GM21786 (cell line): ENCODE measurements around the gene TET2.
"Not testable (repeated sequence)": the region's sequence is repeated elsewhere in the genome, so short reads cannot be mapped to it uniquely, and the experiment has no call there.

Experiments
- ATAC-seq: cut with Tn5 transposase; IDR thresholded peaks from one replicate; pipeline ENCODE4 v1.9.1; 2021; ENCODE audit not compliant: unreplicated experiment

TET2 gene

GRCh38 chr4:105283501-105283900, 136.8 kb downstream of the TET2 start:
- no peak for ATAC-seq

GRCh38 chr4:105288121-105288520, 141.4 kb downstream of the TET2 start:
- no peak for ATAC-seq

- ATAC-seq, result no peak
Observed at GRCh38 chr4:105291925-105292324, 145.2 kb downstream of the TET2 start.

- no peak for ATAC-seq
Observed at GRCh38 chr4:105293360-105293759, 146.7 kb downstream of the TET2 start.

- ATAC-seq, result no peak
Observed at GRCh38 chr4:105296672-105297071, 150.0 kb downstream of the TET2 start.

- not testable (repeated sequence) for ATAC-seq
Observed at GRCh38 chr4:105299027-105299426, 152.4 kb downstream of the TET2 start.

- no peak for ATAC-seq
Observed at GRCh38 chr4:105304085-105304484, 157.4 kb downstream of the TET2 start.

GRCh38 chr4:105305019-105305836, 158.6 kb downstream of the TET2 start:
- ATAC-seq, result peak; percentile 31

- ATAC-seq, result peak; percentile 93
Observed at GRCh38 chr4:105306158-105306781, 159.6 kb downstream of the TET2 start.

GRCh38 chr4:105306820-105307219, 160.1 kb downstream of the TET2 start:
- ATAC-seq, result no peak

GRCh38 chr4:105318486-105318885, 171.8 kb downstream of the TET2 start:
- ATAC-seq, result no peak

GRCh38 chr4:105327222-105327621, 180.5 kb downstream of the TET2 start:
- no peak for ATAC-seq

GRCh38 chr4:105327956-105328355, 181.3 kb downstream of the TET2 start:
- no peak for ATAC-seq

- ATAC-seq, result no peak
Observed at GRCh38 chr4:105329081-105329480, 182.4 kb downstream of the TET2 start.
